Inferior parietal cortex (tissue), 1 donor: ENCODE results near the gene NFATC3.
"Not testable (repeated sequence)": the region's sequence is repeated elsewhere in the genome, so short reads cannot be mapped to it uniquely, and the experiment has no call there.

ENCODE experiments used
- DNase-seq: peaks from one replicate; pipeline ENCODE4 v3.0.0-alpha.2; 2016; ENCODE audit errors: extremely low spot score

The NFATC3 gene

GRCh38 chr16:68089067-68089466, 3.9 kb downstream of the NFATC3 start:
- DNase-seq: no peak

GRCh38 chr16:68090130-68090529, 5.0 kb downstream of the NFATC3 start:
- DNase-seq: no peak

GRCh38 chr16:68090533-68090932, 5.4 kb downstream of the NFATC3 start:
- no peak for DNase-seq

GRCh38 chr16:68091380-68092261, 6.5 kb downstream of the NFATC3 start:
- no peak for DNase-seq

GRCh38 chr16:68092275-68092674, 7.1 kb downstream of the NFATC3 start:
- DNase-seq: not testable (repeated sequence)

GRCh38 chr16:68093816-68094613, 8.8 kb downstream of the NFATC3 start:
- DNase-seq: peak; percentile 59

- no peak for DNase-seq
Measured at GRCh38 chr16:68094614-68094934, 9.4 kb downstream of the NFATC3 start.

GRCh38 chr16:68096491-68096890, 11.3 kb downstream of the NFATC3 start:
- no peak for DNase-seq

GRCh38 chr16:68097088-68097487, 11.9 kb downstream of the NFATC3 start:
- no peak for DNase-seq

GRCh38 chr16:68097895-68098294, 12.7 kb downstream of the NFATC3 start:
- no peak for DNase-seq

- DNase-seq: no peak
Measured at GRCh38 chr16:68100488-68100887, 15.3 kb downstream of the NFATC3 start.

GRCh38 chr16:68105611-68106010, 20.4 kb downstream of the NFATC3 start:
- no peak for DNase-seq

- not testable (repeated sequence) for DNase-seq
Measured at GRCh38 chr16:68107230-68107928, 22.2 kb downstream of the NFATC3 start.

- DNase-seq: not testable (repeated sequence)
Measured at GRCh38 chr16:68109156-68109555, 24.0 kb downstream of the NFATC3 start.

- DNase-seq: not testable (repeated sequence)
Measured at GRCh38 chr16:68110611-68111010, 25.4 kb downstream of the NFATC3 start.

- DNase-seq: no peak
Measured at GRCh38 chr16:68111379-68111778, 26.2 kb downstream of the NFATC3 start.

- no peak for DNase-seq
Measured at GRCh38 chr16:68113059-68113761, 28.0 kb downstream of the NFATC3 start.

- no peak for DNase-seq
Measured at GRCh38 chr16:68113765-68114240, 28.6 kb downstream of the NFATC3 start.

GRCh38 chr16:68114939-68115338, 29.8 kb downstream of the NFATC3 start:
- DNase-seq: not testable (repeated sequence)

GRCh38 chr16:68115851-68116250, 30.7 kb downstream of the NFATC3 start:
- no peak for DNase-seq

- DNase-seq: no peak
Measured at GRCh38 chr16:68116256-68116867, 31.2 kb downstream of the NFATC3 start.
